ENCODE data around the gene ABCC10. TPM values are rescaled to one million over a fixed set of nuclear protein-coding genes. Genes with fewer than 3 reads are reported as not detected.

ABCC10 gene
- total and polyA plus RNA-seq, 10 of the 15 experiments (the other 5 are each of a cell fraction or from before 2014, with no cell fraction given), result 0.80 to 18.2 (median 6.4) TPM

GRCh38 chr6:43436577-43437282 is 9.4 kb downstream of the ABCC10 start:
- 94% methylated on average over 5 of the region's 5 CpGs for WGBS (ENCODE audit: insufficient coverage, insufficient replicate concordance, low lambda C conversion rate, missing lambda C conversion rate)
- H3K27ac ChIP-seq (ENCODE audit: control insufficient read depth, insufficient read depth), result no peak overlapping the region
- no peaks in the 10 kb centered on the region; the same call in 1 of the 2 replicates for H3K4me1 ChIP-seq (ENCODE audit: control insufficient read depth, insufficient read depth, low read length)
- no peak for FAIRE-seq
- no peak overlapping the region for H3K9ac ChIP-seq (ENCODE audit: control insufficient read depth, insufficient read depth, low read length)
- peaks cover 4 to 7% of the 10 kb centered on the region in 2 experiments; a peak in 3 of 4 replicates for H3K36me3 ChIP-seq (ENCODE audit: control insufficient read depth in 2 of 2, insufficient read depth in 2 of 2, low read length in 1 of 2)
- CTCF ChIA-PET, result interaction anchor here (0.8 to 2.1 kb wide), 3 partner anchors 10 to 75 kb away, joined by 3 to 6 read pairs (median 4); partner anchors contain the start of gene ABCC10
- no peak for DNase-seq (ENCODE audit: low read depth, low spot score)
- no peaks in the 10 kb centered on the region for H3K9me3 ChIP-seq (replicated peaks; ENCODE audit: control insufficient read depth, insufficient read depth, low read length)
- no peaks in the 10 kb centered on the region for H3K79me2 ChIP-seq (ENCODE audit: control insufficient read depth, insufficient read depth, low read length)
- SMC1A ChIA-PET (ENCODE audit: uncharacterized antibody, unreplicated experiment), result interaction anchor here (0.6 to 1.2 kb wide), 4 partner anchors 14 to 181 kb away, joined by 3 to 7 read pairs (median 4); no protein-coding TSS in a partner anchor
- RAD21 ChIA-PET (ENCODE audit: unreplicated experiment), result interaction anchor here (0.6 to 1.6 kb wide), 2 partner anchors 70 to 79 kb away, joined by 3 read pairs; no protein-coding TSS in a partner anchor
- no TSS peak for BruUV-seq (replicated peaks)
- TF ChIP-seq HDAC6 (IDR thresholded peaks at IDR 0.05; ENCODE audit: unreplicated experiment) (no peak), PML (IDR thresholded peaks at IDR 0.05; ENCODE audit: low read length) (no peak), RAD51 (IDR thresholded peaks at IDR 0.05) (no peak), YBX1 (IDR thresholded peaks at IDR 0.05) (no peak), YY1 (IDR thresholded peaks at IDR 0.05; ENCODE audit: low read depth, low read length) (no peak), MTA2 (IDR thresholded peaks at IDR 0.05; ENCODE audit: low read depth) (no peak), SP1 (IDR thresholded peaks at IDR 0.05; ENCODE audit: low read depth, low read length) (no peak), REST (IDR thresholded peaks at IDR 0.05; ENCODE audit: low read depth, low read length) (no peak), POU2F2 (IDR thresholded peaks at IDR 0.05; ENCODE audit: borderline replicate concordance, low read depth, low read length) (no peak), TAF1 (IDR thresholded peaks at IDR 0.05; ENCODE audit: borderline replicate concordance, low read depth, low read length) (no peak), MAX (IDR thresholded peaks at IDR 0.05; ENCODE audit: low read depth, low read length) (no peak), CHD2 (IDR thresholded peaks at IDR 0.05; ENCODE audit: borderline replicate concordance, low read depth, low read length) (no peak), ATF3 (IDR thresholded peaks at IDR 0.05; ENCODE audit: borderline replicate concordance, extremely low read depth, low read depth, low read length) (no peak), TCF3 (IDR thresholded peaks at IDR 0.05; ENCODE audit: borderline replicate concordance, insufficient read depth, low read depth, low read length) (no peak), NKRF (conservative IDR thresholded peaks at IDR 0.05) (no peak), POLR2AphosphoS2 (IDR thresholded peaks at IDR 0.05; ENCODE audit: low read depth, low read length) (no peak), ZNF207 (IDR thresholded peaks at IDR 0.05; ENCODE audit: borderline replicate concordance) (no peak), KDM1A (IDR thresholded peaks at IDR 0.05; ENCODE audit: borderline replicate concordance) (no peak)
- intact Hi-C loops (cut with micrococcal nuclease; ENCODE audit: unreplicated experiment) (no loop called here), in situ Hi-C loops (cut with MboI) (no loop called here)
- ATAC-seq, result no peak
- no peaks in the 10 kb centered on the region for H3K27me3 ChIP-seq (replicated peaks in 1 of 2; ENCODE audit: control insufficient read depth in 2 of 2, insufficient read depth in 2 of 2, low read length in 1 of 2)
- H3K4me2 ChIP-seq (ENCODE audit: control insufficient read depth, insufficient read depth), result no peak overlapping the region
- H3K4me3 ChIP-seq, result no peak overlapping the region
- H4K20me1 ChIP-seq (ENCODE audit: control insufficient read depth, insufficient read depth), result no peaks in the 10 kb centered on the region; the same call in 1 of the 2 replicates
- H2AFZ ChIP-seq (ENCODE audit: control insufficient read depth, low read depth, low read length), result no peak overlapping the region
- POLR2A ChIA-PET, result interaction anchor here (1.1 kb wide), 2 partner anchors 14 to 53 kb away, joined by 3 read pairs; no protein-coding TSS in a partner anchor

Measured in GM12878 (cell line).